HG03280 (cell line): ENCODE results near the gene CRTAC1.

ENCODE experiments used
- ATAC-seq: cut with Tn5 transposase; IDR thresholded peaks from one replicate; pipeline ENCODE4 v1.9.1; 2021; ENCODE audit warnings: mild to moderate bottlenecking, moderate library complexity; ENCODE audit not compliant: unreplicated experiment

CRTAC1 gene

DNA sequence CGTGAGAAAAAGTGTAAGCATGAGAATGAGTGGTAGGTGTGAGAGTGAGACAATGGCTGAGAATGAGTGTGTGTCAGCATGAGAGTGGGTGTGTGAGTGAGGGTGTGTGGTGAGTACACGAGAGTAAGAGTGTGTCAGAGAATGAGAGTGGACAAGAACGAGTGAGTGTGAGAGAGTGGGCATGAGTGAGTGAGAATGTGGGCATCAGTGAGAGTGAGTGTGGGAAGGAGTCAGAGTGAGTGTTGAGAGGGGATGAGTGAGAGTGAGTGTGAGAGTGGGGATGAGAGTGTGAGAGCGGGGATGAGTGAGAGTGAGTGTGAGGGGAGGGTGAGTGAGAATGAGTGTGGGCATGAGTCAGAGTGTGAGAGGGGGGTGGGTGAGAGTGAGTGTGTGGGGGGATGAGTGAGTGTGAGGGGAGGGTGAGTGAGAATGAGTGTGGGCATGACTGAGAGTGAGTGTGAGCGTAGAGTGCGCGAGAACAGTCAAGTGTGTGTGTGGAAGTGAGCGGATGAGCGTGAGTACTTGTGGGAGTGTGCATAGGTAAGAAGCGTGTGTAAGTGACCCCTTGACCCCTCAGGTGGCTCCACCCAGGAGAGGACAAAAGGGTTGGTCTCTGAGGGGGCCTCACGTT is 105.0 kb downstream of the CRTAC1 start:
- ATAC-seq: no peak

DNA sequence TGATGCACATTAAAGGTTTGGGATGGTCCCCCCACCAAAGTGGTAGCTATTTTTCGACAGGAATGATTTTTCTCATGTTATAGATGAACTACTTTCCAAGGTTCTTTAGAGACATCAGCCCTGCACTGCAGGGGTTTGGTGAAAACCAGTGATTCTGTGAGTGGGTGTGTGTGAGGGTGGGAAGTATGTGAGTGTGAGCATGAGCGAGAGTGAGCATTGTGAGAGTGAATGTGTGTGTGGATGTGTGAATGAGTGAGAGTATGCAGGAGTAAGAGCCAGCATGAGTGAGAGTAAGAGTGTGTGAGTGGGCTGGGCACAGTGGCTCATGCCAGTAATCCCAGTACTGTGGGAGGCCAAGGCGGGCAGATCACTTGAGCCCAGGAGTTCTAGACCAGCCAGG is 105.7 kb downstream of the CRTAC1 start:
- no peak for ATAC-seq

GRCh38 chr10:97923476-97923875 is 106.9 kb downstream of the CRTAC1 start:
- no peak for ATAC-seq

DNA sequence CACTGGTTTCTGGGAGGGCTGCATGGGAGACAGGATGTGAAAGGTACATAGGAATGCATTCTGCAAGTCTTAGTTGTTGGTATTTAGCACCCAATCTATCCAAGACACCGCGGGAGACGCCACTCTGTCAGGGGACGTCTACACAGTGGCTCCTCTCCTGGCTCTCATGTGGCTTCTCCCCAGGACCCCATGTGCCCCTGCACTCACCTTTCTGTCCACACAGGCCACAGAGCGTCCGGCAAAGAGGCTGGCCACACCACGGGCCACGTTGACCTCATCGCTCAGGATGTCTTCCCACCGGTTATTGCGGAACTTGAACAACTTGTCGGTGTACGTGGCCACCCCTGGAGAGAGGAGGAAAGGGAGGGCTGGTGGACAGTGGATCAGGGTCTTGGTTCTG is 107.4 kb downstream of the CRTAC1 start:
- ATAC-seq: no peak

DNA sequence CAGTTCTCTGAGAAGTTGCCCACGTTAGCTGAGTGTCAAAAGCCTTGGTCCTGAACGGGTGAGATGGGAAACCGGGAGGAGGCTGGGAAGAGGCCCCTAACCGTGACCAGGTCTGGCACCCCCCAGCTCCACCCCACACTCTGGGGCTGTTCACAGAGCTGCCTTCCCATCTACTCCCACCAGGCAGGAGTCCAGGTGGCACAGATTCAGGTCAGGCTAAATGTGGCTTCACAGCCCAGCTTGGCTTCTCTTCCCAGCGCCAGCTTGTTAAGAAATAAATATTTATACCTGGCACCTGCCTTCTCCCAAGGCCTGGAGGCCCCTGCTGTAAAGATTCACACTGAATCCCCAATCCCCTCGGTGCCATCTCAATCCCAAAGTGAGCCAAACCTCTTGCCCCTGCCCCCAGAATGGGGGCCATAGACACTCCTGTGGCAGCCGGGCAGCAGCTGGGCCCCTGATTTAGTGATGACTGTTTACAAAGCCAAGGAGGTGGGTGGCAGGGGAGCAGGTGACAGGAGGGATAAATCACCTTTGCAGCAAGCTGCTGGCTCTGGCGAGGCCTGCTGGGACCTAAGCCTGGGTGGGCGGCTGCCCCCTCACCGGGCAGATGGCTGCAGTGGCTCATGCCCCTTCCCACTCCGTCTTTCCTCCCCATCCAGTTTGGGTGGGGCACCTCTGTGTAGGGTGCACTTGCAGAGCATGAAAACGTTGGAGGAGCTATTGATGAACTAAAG is 108.2 kb downstream of the CRTAC1 start:
- no peak for ATAC-seq

- no peak for ATAC-seq
These were observed 108.8 kb downstream of the CRTAC1 start for GRCh38 chr10:97921581-97922021.

DNA sequence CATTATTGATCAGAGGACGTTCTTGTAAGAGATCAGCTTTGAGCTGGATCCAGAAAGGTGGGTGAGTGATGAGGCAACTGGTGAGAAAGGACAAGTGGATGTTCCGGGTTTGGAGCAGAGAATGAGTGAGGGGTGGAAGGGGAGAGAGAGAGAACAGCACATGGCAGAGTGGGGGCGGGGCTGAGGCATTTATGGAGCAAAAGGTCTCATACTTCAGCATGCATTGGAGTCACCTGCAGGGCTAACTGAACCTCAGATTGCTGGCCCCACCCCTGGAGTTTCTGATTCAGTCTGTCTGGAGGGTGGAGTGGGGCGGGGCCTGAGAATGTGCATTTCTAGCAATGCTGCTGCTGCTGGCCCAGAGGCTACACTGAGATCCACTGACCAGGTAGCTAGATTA is 109.6 kb downstream of the CRTAC1 start:
- no peak for ATAC-seq

DNA sequence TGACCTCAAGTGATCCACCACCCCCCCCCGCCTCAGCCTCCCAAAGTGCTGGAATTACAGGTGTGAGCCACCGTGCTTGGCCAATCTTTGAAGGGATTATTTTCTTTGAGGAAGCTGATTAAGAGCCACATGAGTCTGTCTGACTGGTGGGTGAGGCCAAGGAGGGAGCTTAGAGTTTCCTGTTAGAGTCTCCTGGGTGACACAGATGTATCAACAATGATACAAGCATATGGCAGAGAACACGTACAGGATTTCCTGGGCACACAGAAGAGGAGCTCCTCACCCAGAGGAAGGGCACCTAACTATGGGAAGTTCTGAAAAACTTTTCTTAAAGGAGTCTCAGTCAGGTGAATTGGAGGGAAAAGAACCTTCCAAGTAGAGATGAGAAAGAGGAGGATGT is 111.4 kb downstream of the CRTAC1 start:
- no peak for ATAC-seq

DNA sequence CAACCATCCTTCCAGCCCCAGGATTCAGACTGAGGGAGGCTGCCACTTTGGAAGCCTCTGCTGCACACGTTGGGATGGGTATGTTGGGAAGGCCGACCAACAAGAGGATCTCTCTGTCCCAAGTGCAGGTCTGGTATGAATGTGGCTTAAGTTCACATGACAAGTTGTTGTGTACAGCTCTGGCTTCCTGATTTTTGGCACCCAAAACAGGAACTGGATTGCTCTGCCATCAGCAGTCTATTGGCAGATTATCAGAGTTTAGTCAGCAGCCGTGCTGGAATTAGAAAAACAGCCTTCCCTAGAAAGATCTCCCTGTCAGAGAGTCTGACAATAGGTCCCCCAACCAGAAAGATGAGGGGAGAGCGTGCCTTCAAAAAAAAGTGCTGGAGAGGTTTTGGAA is 113.8 kb downstream of the CRTAC1 start:
- ATAC-seq: no peak

GRCh38 chr10:97915346-97916131 is 114.9 kb downstream of the CRTAC1 start:
- ATAC-seq: no peak

- peak; percentile 81 for ATAC-seq
These were observed 115.6 kb downstream of the CRTAC1 start for GRCh38 chr10:97914837-97915211.

- no peak for ATAC-seq
These were observed 116.1 kb downstream of the CRTAC1 start for GRCh38 chr10:97914171-97914836.

DNA sequence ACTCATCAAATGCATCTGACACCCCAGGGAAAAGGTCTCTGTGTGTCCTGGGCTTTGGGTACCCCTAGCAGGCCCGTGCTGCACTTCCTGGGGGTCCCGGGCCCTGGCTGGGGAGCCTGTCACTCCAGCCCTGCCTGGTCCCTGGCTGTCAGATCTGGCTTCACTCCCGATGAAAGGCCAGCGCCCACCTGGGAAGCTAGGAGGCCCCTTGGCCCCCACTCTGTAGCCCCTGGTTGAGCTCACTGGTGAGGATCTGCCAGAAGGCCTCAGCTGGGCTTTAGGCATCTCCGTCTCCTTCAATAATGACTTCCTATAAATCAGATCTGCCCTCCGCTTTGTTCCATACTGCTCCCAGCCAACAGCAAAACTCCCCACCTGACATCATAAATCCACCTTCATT is 116.8 kb downstream of the CRTAC1 start:
- no peak for ATAC-seq

GRCh38 chr10:97913193-97913592 is 117.2 kb downstream of the CRTAC1 start:
- ATAC-seq: no peak

DNA sequence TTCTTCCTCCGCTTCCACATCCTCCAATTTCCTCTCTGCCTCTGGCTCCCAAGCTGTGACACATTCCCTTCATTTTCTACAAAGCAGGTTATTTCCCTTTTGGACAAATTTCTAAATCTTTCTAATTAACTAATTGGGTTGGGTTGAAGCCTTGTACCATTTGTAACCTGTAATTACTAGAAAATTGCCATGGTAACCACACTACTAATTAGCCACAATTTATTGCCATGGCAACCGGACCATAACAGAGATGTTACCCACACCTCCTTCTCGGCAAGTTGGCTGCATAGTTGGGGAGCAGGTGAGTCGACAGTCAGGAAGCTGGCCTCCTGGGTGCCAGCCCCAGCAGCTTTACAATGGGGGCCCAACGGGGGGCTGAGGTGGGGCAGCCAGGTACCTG is 119.2 kb downstream of the CRTAC1 start:
- no peak for ATAC-seq

- ATAC-seq: no peak
These were observed 119.8 kb downstream of the CRTAC1 start for GRCh38 chr10:97910661-97911060.

DNA sequence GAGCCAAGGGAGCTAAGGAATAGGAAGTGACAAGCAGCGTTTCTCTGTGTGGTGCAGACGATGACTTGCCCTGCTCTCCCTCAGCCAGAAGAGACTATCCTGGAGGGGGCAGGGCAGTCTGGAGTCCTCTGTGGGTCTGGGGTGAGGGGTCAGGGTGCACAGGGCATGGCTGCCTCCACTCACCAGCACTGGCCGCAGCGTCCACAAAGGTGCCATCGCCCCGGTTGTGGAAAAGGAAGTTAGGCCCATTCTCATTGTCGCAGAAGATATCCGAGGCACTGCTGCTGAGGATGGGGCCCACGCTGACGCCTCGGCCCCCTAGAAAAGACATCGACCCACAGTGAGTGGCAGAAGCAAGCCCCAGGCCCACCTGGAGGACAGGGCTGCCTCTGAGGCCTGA is 122.6 kb downstream of the CRTAC1 start:
- no peak for ATAC-seq

DNA sequence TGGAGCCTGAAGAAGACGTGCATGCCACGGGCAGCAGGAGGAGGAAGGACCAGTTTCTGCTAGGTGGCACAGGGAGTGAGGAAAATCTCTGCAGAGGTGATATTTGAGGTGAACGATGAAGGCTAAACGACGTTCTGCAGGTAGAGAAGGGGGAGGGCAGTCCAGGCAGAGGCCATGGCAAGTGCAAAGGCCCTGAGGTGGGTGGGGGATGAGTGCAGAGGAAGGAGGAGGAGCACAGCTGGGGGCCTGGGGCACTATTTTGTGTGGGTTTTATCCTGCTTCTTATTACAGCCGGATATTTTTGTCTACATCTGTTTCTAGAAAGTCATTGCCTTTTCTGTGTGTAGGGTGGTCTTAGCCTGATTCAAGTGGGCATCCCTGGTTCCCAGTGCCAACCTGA is 123.2 kb downstream of the CRTAC1 start:
- ATAC-seq: no peak

DNA sequence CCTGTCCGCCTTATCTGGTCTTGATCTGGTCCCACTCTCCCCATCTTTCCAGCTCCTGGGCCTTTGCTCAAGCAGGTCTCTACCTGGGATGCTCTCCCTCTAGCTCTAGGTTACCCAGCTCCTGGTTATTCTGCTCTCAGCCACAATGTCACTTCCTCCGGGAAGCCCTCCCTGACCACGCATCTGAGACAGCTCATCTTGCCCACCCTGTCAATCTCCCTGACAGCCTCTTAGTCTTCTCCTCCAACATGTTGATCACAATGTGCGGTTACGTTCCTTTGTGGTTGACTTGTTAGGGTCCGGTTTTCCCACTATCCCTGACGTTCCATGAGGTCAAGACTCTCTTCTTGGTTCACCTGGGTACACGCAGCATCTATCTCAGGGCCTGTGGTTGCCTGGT is 125.1 kb downstream of the CRTAC1 start:
- ATAC-seq: no peak

- ATAC-seq: no peak
These were observed 125.8 kb downstream of the CRTAC1 start for GRCh38 chr10:97904576-97904975.

GRCh38 chr10:97904018-97904381 is 126.4 kb downstream of the CRTAC1 start:
- no peak for ATAC-seq
